ENCODE results near the gene GOPC.
A peak's percentile ranks its signal among the peaks of the same experiment; 100 is the strongest.

GOPC gene

GRCh38 chr6:117613920-117614560 lies 11.7 kb upstream of the GOPC start:
- no peak overlapping the region for H3K9ac ChIP-seq (ENCODE audit: low read length)
- no peaks in the 10 kb centered on the region for H3K27me3 ChIP-seq (replicated peaks; ENCODE audit: insufficient read depth, low read length)
- no peaks in the 10 kb centered on the region for H3K79me2 ChIP-seq (ENCODE audit: low read length)
- no peaks in the 10 kb centered on the region for H3K9me2 ChIP-seq (replicated peaks; ENCODE audit: insufficient read depth, low read length)
- no peak overlapping the region for H3K27ac ChIP-seq (ENCODE audit: low read length)
- no peak for DNase-seq
- no peaks in the 10 kb centered on the region for H3K4me1 ChIP-seq (ENCODE audit: low read length)
- H3K9me3 ChIP-seq (replicated peaks; ENCODE audit: insufficient read depth, low read length): no peaks in the 10 kb centered on the region
- TF ChIP-seq EZH2phosphoT487 (IDR thresholded peaks at IDR 0.05; ENCODE audit: low read length) (no peak), CTCF (IDR thresholded peaks at IDR 0.05; ENCODE audit: low read length) (no peak), EZH2 (optimal IDR thresholded peaks at IDR 0.05; ENCODE audit: low read depth, low read length) (no peak)
- no peaks in the 10 kb centered on the region for H3K36me3 ChIP-seq (replicated peaks; ENCODE audit: insufficient read depth, low read length)
- no peak overlapping the region for H2AFZ ChIP-seq (ENCODE audit: low read length)
- no peaks in the 10 kb centered on the region for H4K20me1 ChIP-seq (ENCODE audit: insufficient read depth, low read length)
- no peak overlapping the region for H3K4me2 ChIP-seq (ENCODE audit: low read depth, low read length)
- H3F3A ChIP-seq (ENCODE audit: insufficient read depth, low read length): no peaks in the 10 kb centered on the region
- no peak overlapping the region for H3K4me3 ChIP-seq (ENCODE audit: low read length)

GRCh38 chr6:117607511-117607910 lies 5.2 kb upstream of the GOPC start:
- H3K4me3 ChIP-seq (ENCODE audit: low read length): peak overlapping the region; percentile 33
- H3K9ac ChIP-seq (ENCODE audit: low read length): peak overlapping the region; percentile 35; the same call in 1 of the 2 replicates
- peak; percentile 45 for DNase-seq
- H3K4me1 ChIP-seq (ENCODE audit: low read length): peaks cover 27% of the 10 kb centered on the region
- no peaks in the 10 kb centered on the region for H3K9me2 ChIP-seq (replicated peaks; ENCODE audit: insufficient read depth, low read length)
- H3K27me3 ChIP-seq (replicated peaks; ENCODE audit: insufficient read depth, low read length): no peaks in the 10 kb centered on the region
- TF ChIP-seq EZH2 (optimal IDR thresholded peaks at IDR 0.05; ENCODE audit: low read depth, low read length) (no peak), EZH2phosphoT487 (IDR thresholded peaks at IDR 0.05; ENCODE audit: low read length) (no peak), CTCF (IDR thresholded peaks at IDR 0.05; ENCODE audit: low read length) (no peak)
- peaks cover 11% of the 10 kb centered on the region; the same call in 1 of the 2 replicates for H3F3A ChIP-seq (ENCODE audit: insufficient read depth, low read length)
- peak overlapping the region; percentile 42; the same call in 1 of the 2 replicates for H3K27ac ChIP-seq (ENCODE audit: low read length)
- no peaks in the 10 kb centered on the region for H3K36me3 ChIP-seq (replicated peaks; ENCODE audit: insufficient read depth, low read length)
- no peaks in the 10 kb centered on the region for H3K79me2 ChIP-seq (ENCODE audit: low read length)
- H3K9me3 ChIP-seq (replicated peaks; ENCODE audit: insufficient read depth, low read length): no peaks in the 10 kb centered on the region
- H4K20me1 ChIP-seq (ENCODE audit: insufficient read depth, low read length): no peaks in the 10 kb centered on the region
- peak overlapping the region; percentile 47 for H2AFZ ChIP-seq (ENCODE audit: low read length)
- peak overlapping the region; percentile 68 for H3K4me2 ChIP-seq (ENCODE audit: low read depth, low read length)

GRCh38 chr6:117605169-117605826 lies 3.0 kb upstream of the GOPC start:
- Histone ChIP-seq H3K4me2 (ENCODE audit: low read depth, low read length) (peak overlapping the region; percentile 53), H3F3A (ENCODE audit: insufficient read depth, low read length) (peaks cover 11% of the 10 kb centered on the region; the same call in 1 of the 2 replicates), H4K20me1 (ENCODE audit: insufficient read depth, low read length) (no peaks in the 10 kb centered on the region), H3K79me2 (ENCODE audit: low read length) (peaks cover 20% of the 10 kb centered on the region), H3K4me3 (ENCODE audit: low read length) (no peak overlapping the region; the same call in 1 of the 2 replicates), H3K9me2 (replicated peaks; ENCODE audit: insufficient read depth, low read length) (no peaks in the 10 kb centered on the region), H3K27ac (ENCODE audit: low read length) (no peak overlapping the region), H3K4me1 (ENCODE audit: low read length) (peaks cover 27% of the 10 kb centered on the region), H3K36me3 (replicated peaks; ENCODE audit: insufficient read depth, low read length) (no peaks in the 10 kb centered on the region), H3K27me3 (replicated peaks; ENCODE audit: insufficient read depth, low read length) (no peaks in the 10 kb centered on the region), H2AFZ (ENCODE audit: low read length) (no peak overlapping the region), H3K9me3 (replicated peaks; ENCODE audit: insufficient read depth, low read length) (no peaks in the 10 kb centered on the region), H3K9ac (ENCODE audit: low read length) (no peak overlapping the region)
- TF ChIP-seq EZH2 (optimal IDR thresholded peaks at IDR 0.05; ENCODE audit: low read depth, low read length): no peak
- peak; percentile 81 for TF ChIP-seq CTCF (IDR thresholded peaks at IDR 0.05; ENCODE audit: low read length)
- peak; percentile 85 for DNase-seq

Measured in MM.1S (cell line).